IMR-90 (cell line): ENCODE results near the gene PHEX. TPM values are rescaled to one million over a fixed set of nuclear protein-coding genes. Genes with fewer than 3 reads are reported as not detected.
A peak's percentile ranks its signal among the peaks of the same experiment; 100 is the strongest.

Source experiments
- ATAC-seq: fragments of 200-7000 bp; cut with Tn5 transposase; 2 replicates; pipeline ENCODE4 v1.9.1; 2020; ENCODE audit warnings: low read depth, mild to moderate bottlenecking, moderate library complexity
- BruUV-seq: library from RNA; stranded (reverse); fragments of 400-500 nt; replicated peaks from 2 replicates; lab custom pipeline; 2021; lab: Mats Ljungman, UMichigan
- CTCF ChIA-PET: fragments of 300-600 bp; formaldehyde crosslinking; extraction: SDS; loops from one replicate; lab custom pipeline; 2021; ENCODE audit warnings: antibody characterized with exemption; lab: Yijun Ruan, JAX
- POLR2A ChIA-PET: fragments of 300-600 bp; sonication (Branson Sonifier 250); formaldehyde crosslinking; loops from one replicate; lab custom pipeline; 2022; ENCODE audit warnings: antibody characterized with exemption; ENCODE audit not compliant: unreplicated experiment; lab: Charles Lee
- DNase-seq: peaks from one replicate; pipeline ENCODE4 v3.0.0; 2013
- H2AFZ ChIP-seq: replicated peaks from 2 replicates; pipeline ENCODE3; 2013; ENCODE audit warnings: low read length, mild to moderate bottlenecking; ENCODE audit not compliant: poor library complexity
- H2AK5ac ChIP-seq: 2 replicates; pipeline ENCODE4 v1.6.1; 2013; ENCODE audit warnings: low read depth, low read length, inconsistent platforms
- H2AK9ac ChIP-seq: replicated peaks from 2 replicates; pipeline ENCODE3; 2013; ENCODE audit warnings: mild to moderate bottlenecking, low read depth, low read length, moderate library complexity; ENCODE audit not compliant: poor library complexity
- H2BK120ac ChIP-seq: 2 replicates; pipeline ENCODE4 v1.6.1; 2013; ENCODE audit warnings: low read depth, low read length, inconsistent platforms
- H2BK15ac ChIP-seq: 3 replicates; pipeline ENCODE4 v1.6.1; 2013; ENCODE audit warnings: low read depth, low read length, inconsistent platforms
- H2BK20ac ChIP-seq: 2 replicates; pipeline ENCODE4 v1.6.1; 2013; ENCODE audit warnings: low read depth, mild to moderate bottlenecking, inconsistent platforms, low read length, moderate library complexity
- H2BK5ac ChIP-seq: 2 replicates; pipeline ENCODE4 v1.6.1; 2013; ENCODE audit warnings: mild to moderate bottlenecking, low read depth, low read length, inconsistent platforms; ENCODE audit not compliant: poor library complexity, severe bottlenecking
- H3K14ac ChIP-seq: replicated peaks from 2 replicates; pipeline ENCODE4 v1.6.1; 2013; ENCODE audit warnings: low read depth, low read length, inconsistent platforms
- H3K18ac ChIP-seq: 2 replicates; pipeline ENCODE4 v1.6.1; 2013; ENCODE audit warnings: low read depth, low read length, control low read depth
- H3K23ac ChIP-seq: 2 replicates; pipeline ENCODE4 v1.6.1; 2013; ENCODE audit warnings: low read depth, low read length, inconsistent platforms
- H3K27ac ChIP-seq: 2 replicates; pipeline ENCODE4 v1.5.1; 2013; ENCODE audit warnings: mild to moderate bottlenecking, control low read depth, low read length; ENCODE audit not compliant: insufficient read depth
- H3K27me3 ChIP-seq: 2 replicates; pipeline ENCODE4 v1.6.1; 2013; ENCODE audit warnings: low read length; ENCODE audit not compliant: control insufficient read depth, insufficient read depth
- H3K36me3 ChIP-seq: 2 replicates; pipeline ENCODE4 v1.6.1; 2013; ENCODE audit warnings: low read length, mixed read lengths; ENCODE audit not compliant: control insufficient read depth, insufficient read depth
- H3K4ac ChIP-seq: 2 replicates; pipeline ENCODE4 v1.6.1; 2013; ENCODE audit warnings: low read depth, low read length, inconsistent platforms
- H3K4me1 ChIP-seq: 2 replicates; pipeline ENCODE4 v1.6.1; 2013; ENCODE audit warnings: low read length, mixed read lengths; ENCODE audit not compliant: control insufficient read depth, insufficient read depth
- H3K4me2 ChIP-seq: 2 replicates; pipeline ENCODE4 v1.6.1; 2013; ENCODE audit warnings: low read depth, mild to moderate bottlenecking, control low read depth, low read length, moderate library complexity
- H3K4me3 ChIP-seq: 2 replicates; pipeline ENCODE4 v1.5.1; 2013; ENCODE audit warnings: low read depth, mild to moderate bottlenecking, control low read depth, low read length, moderate library complexity; ENCODE audit not compliant: insufficient read depth
- H3K56ac ChIP-seq: 2 replicates; pipeline ENCODE4 v1.6.1; 2013; ENCODE audit warnings: low read length, inconsistent platforms; ENCODE audit not compliant: insufficient read depth; ENCODE audit errors: extremely low read depth
- H3K79me1 ChIP-seq, 2 experiments: 2 replicates each; pipeline ENCODE4 v1.6.1; 2013; ENCODE audit warnings: low read length in 2 of 2, inconsistent platforms in 1 of 2, low read depth in 1 of 2
- H3K9ac ChIP-seq: 2 replicates; pipeline ENCODE4 v1.6.1; 2013; ENCODE audit warnings: low read depth, low read length, control low read depth
- H3K9me1 ChIP-seq: 2 replicates; pipeline ENCODE4 v1.6.1; 2013; ENCODE audit warnings: low read length, inconsistent platforms; ENCODE audit not compliant: insufficient read depth
- H3K9me3 ChIP-seq: 2 replicates; pipeline ENCODE4 v1.6.1; 2013; ENCODE audit warnings: low read length; ENCODE audit not compliant: control insufficient read depth, insufficient read depth
- H4K20me1 ChIP-seq: 2 replicates; pipeline ENCODE4 v1.6.1; 2013; ENCODE audit warnings: low read length, inconsistent platforms; ENCODE audit not compliant: insufficient read depth
- H4K5ac ChIP-seq: 2 replicates; pipeline ENCODE4 v1.6.1; 2013; ENCODE audit warnings: mild to moderate bottlenecking, low read depth, low read length, control low read depth
- H4K8ac ChIP-seq, 2 experiments: 2 replicates each; pipeline ENCODE4 v1.6.1; 2013; ENCODE audit warnings: low read depth in 2 of 2, low read length in 2 of 2, control low read depth in 1 of 2, inconsistent platforms in 1 of 2
- H4K91ac ChIP-seq: 2 replicates; pipeline ENCODE4 v1.6.1; 2013; ENCODE audit warnings: low read depth, low read length, inconsistent platforms; ENCODE audit not compliant: insufficient read depth
- CHD1 ChIP-seq: IDR thresholded peaks from 2 replicates; pipeline ENCODE4 v1.6.1; 2012; ENCODE audit warnings: low read depth, low read length, improper control_type of control experiment
- FOS ChIP-seq: fragments of 150-350 bp; IDR thresholded peaks from 2 replicates; pipeline ENCODE4 v1.6.1; 2016; ENCODE audit warnings: low read depth, low read length
- MAFK ChIP-seq: IDR thresholded peaks from 2 replicates; pipeline ENCODE4 v1.6.1; 2012; ENCODE audit warnings: low read depth, low read length, improper control_type of control experiment
- MXI1 ChIP-seq: IDR thresholded peaks from 2 replicates; pipeline ENCODE4 v1.6.1; 2012; ENCODE audit warnings: low read depth, mild to moderate bottlenecking, low read length, moderate library complexity, borderline replicate concordance
- RAD21 ChIP-seq: IDR thresholded peaks from 2 replicates; pipeline ENCODE4 v1.6.1; 2012; ENCODE audit warnings: low read length, improper control_type of control experiment
- SMC3 ChIP-seq: fragments of 150-350 bp; IDR thresholded peaks from 2 replicates; pipeline ENCODE4 v1.6.1; 2016; ENCODE audit warnings: low read depth, mild to moderate bottlenecking, antibody characterized with exemption, low read length, moderate library complexity
- WGBS, 2 experiments: methylation state at CpG; one replicate each; pipeline versions ENCODE4 v1.1.5 to v1.1.7; 2013; ENCODE audit warnings: missing lambda C conversion rate in 2 of 2; ENCODE audit not compliant: insufficient read length in 1 of 2; ENCODE audit errors: extremely low coverage in 2 of 2; 5-methylcytosine and 5-hydroxymethylcytosine counted together
- dilution Hi-C: fragments of 300-500 bp; cut with HindIII; formaldehyde crosslinking; loops from one replicate; pipeline ENCODE4 v1.14.3; 2018; ENCODE audit warnings: low sequenced_read_pairs; ENCODE audit not compliant: unreplicated experiment
- in situ Hi-C: fragments of 300-500 bp; cut with MboI; formaldehyde crosslinking; loops from 3 replicates; pipeline ENCODE4 v1.14.3; 2019; ENCODE audit warnings: low sequenced_read_pairs, inconsistent platforms, mixed read lengths
- intact Hi-C: fragments of 100-400 bp; cut with micrococcal nuclease; formaldehyde crosslinking; loops from 2 replicates; pipeline ENCODE4 v1.10.0; 2022
- polyA plus RNA-seq, 3 experiments: library from polyadenylated mRNA; depleted of rRNA; stranded (reverse); fragments of >200 nt; gene quantifications; 2 replicates each; pipeline ENCODE4 v1.2.3, GENCODE V29; 2012; ENCODE audit warnings: low replicate concordance in 1 of 3
- total RNA-seq: library from RNA; depleted of rRNA; stranded (reverse); fragments of >200 nt; gene quantifications from 2 replicates; pipeline ENCODE4 v1.2.3, GENCODE V29; 2012
- TF ChIP-seq, protein P1 (sequence below): conservative IDR thresholded peaks from 2 replicates; pipeline ENCODE4 v1.5.1; 2012; ENCODE audit warnings: mild to moderate bottlenecking, low read depth, low read length, improper control_type of control experiment

The PHEX gene
- total and polyA plus RNA-seq, 2 of the 4 experiments (the other 2 are of a cell fraction) = 0.10 to 0.18 TPM

DNA sequence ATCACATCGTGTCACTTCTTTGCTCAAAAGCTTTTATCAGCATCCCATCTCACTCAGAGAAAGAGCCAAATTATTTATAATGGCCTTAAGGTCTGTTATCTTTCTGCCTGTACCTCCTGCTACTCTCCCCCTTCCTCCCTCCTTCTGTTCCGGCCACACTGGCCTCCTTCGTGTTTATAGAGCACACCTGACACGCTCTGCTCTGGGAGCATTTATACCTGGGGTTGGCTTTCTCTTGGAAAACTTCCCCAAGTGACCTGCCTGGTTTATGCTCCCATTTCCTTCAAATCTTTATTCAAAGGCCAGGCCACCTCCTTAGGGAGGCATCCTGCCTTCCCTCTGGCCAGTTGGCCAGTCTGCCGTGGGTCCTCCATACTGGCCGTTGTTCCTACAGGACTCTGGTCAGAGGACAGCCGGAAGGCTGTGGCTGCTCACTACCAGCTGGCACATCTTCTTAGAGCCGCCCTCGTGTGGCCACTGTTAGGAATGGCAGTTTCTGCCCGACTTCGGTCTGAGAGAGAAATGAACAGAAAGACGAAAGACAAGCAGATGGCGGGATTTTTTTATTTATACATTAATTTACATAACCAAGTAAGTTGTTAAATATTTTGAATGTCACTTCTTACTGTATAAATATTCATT is 160.4 kb downstream of the PHEX start:
- Histone ChIP-seq H2BK15ac (no peak overlapping the region), H3K79me1 (no peaks in the 10 kb centered on the region), H3K4me3 (no peak overlapping the region), H3K18ac (no peak overlapping the region), H2BK120ac (no peak overlapping the region), H3K4me2 (no peak overlapping the region), H3K9ac (no peak overlapping the region), H2BK5ac (no peak overlapping the region), H4K20me1 (no peaks in the 10 kb centered on the region), H3K4me1 (no peaks in the 10 kb centered on the region), H3K27me3 (no peaks in the 10 kb centered on the region; the same call in 1 of the 2 replicates), H3K27ac (no peak overlapping the region), H3K56ac (no peak overlapping the region), H3K4ac (no peak overlapping the region), H2AK9ac (no peak overlapping the region), H3K9me3 (no peaks in the 10 kb centered on the region), H3K23ac (no peak overlapping the region), H3K14ac (no peak overlapping the region), H3K9me1 (no peaks in the 10 kb centered on the region), H2AK5ac (no peak overlapping the region), H2BK20ac (no peak overlapping the region), H2AFZ (peak overlapping the region; percentile 58), H3K36me3 (no peaks in the 10 kb centered on the region), H4K5ac (no peak overlapping the region), H4K91ac (no peak overlapping the region), H4K8ac (peak overlapping the region in 1 of 2 experiments; percentile 18; a peak in 1 of 4 replicates)
- TF ChIP-seq RAD21 (peak; percentile 68), SMC3 (peak; percentile 73), MAFK (no peak), CHD1 (no peak), FOS (no peak), MXI1 (no peak)
- TF ChIP-seq, protein P1, sequence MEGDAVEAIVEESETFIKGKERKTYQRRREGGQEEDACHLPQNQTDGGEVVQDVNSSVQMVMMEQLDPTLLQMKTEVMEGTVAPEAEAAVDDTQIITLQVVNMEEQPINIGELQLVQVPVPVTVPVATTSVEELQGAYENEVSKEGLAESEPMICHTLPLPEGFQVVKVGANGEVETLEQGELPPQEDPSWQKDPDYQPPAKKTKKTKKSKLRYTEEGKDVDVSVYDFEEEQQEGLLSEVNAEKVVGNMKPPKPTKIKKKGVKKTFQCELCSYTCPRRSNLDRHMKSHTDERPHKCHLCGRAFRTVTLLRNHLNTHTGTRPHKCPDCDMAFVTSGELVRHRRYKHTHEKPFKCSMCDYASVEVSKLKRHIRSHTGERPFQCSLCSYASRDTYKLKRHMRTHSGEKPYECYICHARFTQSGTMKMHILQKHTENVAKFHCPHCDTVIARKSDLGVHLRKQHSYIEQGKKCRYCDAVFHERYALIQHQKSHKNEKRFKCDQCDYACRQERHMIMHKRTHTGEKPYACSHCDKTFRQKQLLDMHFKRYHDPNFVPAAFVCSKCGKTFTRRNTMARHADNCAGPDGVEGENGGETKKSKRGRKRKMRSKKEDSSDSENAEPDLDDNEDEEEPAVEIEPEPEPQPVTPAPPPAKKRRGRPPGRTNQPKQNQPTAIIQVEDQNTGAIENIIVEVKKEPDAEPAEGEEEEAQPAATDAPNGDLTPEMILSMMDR = peak; percentile 70
- intact Hi-C loops = loop anchor here (1.0 kb wide), 3 partner anchors 56 to 207 kb away; no protein-coding TSS in a partner anchor
- ATAC-seq (peak; percentile 94), DNase-seq (peak; percentile 56)
- CTCF ChIA-PET = no interaction called here
- BruUV-seq = no TSS peak
- WGBS, 2 experiments = no CpG with 5 or more reads among the region's 13 CpGs
- dilution Hi-C loops = no loop called here
- POLR2A ChIA-PET = no interaction called here
- in situ Hi-C loops = no loop called here
